NCI-H524 treated with DMSO at 0.1 percent for 48 hours (cell line): Measurements from ENCODE around the gene NT5DC4.

Experiments used
- DNase-seq: peaks from one replicate; lab custom pipeline; 2025; lab: John Stamatoyannopoulos, UW

NT5DC4 gene

GRCh38 chr2:112784199-112785189, 63.7 kb downstream of the NT5DC4 start, which contains the start of gene IL1A:
Gene IL1A, minus strand, starts transcription at chr2:112784493. Its CDS starts 723 bp downstream, at chr2:112783770.
- DNase-seq: no peak

GRCh38 chr2:112787294-112787693, 66.5 kb downstream of the NT5DC4 start:
- no peak for DNase-seq

GRCh38 chr2:112787729-112788393, 67.0 kb downstream of the NT5DC4 start:
- no peak for DNase-seq

- no peak for DNase-seq
Measured at GRCh38 chr2:112788653-112789052, 67.8 kb downstream of the NT5DC4 start.
